Measurements from ENCODE around the gene MAPK12.
"Not testable (repeated sequence)": the region's sequence is repeated elsewhere in the genome, so short reads cannot be mapped to it uniquely, and the experiment has no call there.

The MAPK12 gene

DNA sequence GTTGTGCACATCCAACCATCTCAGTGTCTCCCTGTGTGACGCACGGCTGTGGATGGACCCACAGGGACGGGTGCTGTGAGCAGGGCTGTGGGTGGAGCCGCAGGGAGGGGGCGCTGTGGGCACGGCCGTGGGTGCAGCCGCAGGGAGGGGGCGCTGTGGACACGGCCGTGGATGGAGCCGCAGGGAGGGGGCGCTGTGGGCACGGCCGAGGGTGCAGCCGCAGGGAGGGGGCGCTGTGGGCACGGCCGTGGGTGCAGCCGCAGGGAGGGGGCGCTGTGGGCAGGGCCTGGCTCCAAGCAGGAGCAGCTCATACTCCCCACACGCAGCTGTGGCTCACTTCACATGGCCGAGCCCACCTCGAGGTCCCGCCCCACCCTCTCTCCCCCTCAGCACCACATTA is 14.7 kb upstream of the MAPK12 start:
- no peak overlapping the region for H3K4me3 ChIP-seq (ENCODE audit: low read depth, low read length)
- DNase-seq (ENCODE audit: low read depth): peak; percentile 85
- TF ChIP-seq, protein P1, sequence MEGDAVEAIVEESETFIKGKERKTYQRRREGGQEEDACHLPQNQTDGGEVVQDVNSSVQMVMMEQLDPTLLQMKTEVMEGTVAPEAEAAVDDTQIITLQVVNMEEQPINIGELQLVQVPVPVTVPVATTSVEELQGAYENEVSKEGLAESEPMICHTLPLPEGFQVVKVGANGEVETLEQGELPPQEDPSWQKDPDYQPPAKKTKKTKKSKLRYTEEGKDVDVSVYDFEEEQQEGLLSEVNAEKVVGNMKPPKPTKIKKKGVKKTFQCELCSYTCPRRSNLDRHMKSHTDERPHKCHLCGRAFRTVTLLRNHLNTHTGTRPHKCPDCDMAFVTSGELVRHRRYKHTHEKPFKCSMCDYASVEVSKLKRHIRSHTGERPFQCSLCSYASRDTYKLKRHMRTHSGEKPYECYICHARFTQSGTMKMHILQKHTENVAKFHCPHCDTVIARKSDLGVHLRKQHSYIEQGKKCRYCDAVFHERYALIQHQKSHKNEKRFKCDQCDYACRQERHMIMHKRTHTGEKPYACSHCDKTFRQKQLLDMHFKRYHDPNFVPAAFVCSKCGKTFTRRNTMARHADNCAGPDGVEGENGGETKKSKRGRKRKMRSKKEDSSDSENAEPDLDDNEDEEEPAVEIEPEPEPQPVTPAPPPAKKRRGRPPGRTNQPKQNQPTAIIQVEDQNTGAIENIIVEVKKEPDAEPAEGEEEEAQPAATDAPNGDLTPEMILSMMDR (IDR thresholded peaks at IDR 0.05; ENCODE audit: low read depth, low read length): peak; percentile 51
- TF ChIP-seq MYC (IDR thresholded peaks at IDR 0.05; ENCODE audit: low read depth, low read length) (no peak), POLR2A (IDR thresholded peaks at IDR 0.05; ENCODE audit: extremely low read depth, insufficient read length) (no peak)

DNA sequence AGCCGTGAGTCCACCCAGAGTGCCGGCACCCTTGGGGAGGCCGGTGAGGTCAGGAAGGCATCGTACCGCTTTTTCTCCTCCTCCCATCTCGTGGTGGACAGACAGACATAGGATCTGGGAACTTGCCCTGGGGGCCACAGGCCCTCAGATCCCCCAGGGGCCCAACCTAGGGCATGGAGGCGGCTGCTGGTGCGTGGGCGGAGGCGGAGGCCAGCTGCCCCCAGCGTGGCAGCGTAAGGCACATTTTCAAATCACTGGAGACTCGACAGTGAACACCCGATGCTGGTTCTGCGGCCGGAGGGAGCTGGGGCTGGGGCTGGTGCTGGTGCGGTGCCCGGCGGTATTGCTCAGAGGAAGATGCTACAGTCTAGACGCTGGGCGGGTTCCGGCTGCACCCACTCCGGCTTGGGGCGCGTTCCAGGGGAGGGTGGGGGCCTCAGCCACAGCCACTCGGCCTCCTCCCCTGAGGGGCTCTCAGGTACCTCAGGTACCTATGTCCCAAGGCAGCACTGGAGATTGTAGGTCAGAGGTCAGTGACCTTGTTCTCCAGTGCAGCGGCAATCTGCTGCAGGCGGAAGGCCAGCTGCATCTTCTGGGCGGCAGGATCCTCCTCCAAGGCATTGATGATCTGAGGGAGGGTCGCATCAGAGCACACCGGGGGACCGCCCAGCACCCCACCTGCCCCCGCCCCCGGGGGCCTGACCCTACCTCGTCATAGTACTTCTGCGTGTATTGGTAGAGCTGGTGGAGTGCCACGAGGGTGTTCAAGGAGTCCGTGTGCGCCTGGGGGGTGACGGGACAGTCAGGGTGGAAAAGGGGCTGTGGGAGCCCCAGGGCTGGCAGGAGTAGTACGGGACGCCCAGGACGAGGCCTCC is 13.9 kb upstream of the MAPK12 start:
- DNase-seq (ENCODE audit: low read depth): no peak
- TF ChIP-seq, protein P1 (IDR thresholded peaks at IDR 0.05; ENCODE audit: low read depth, low read length): no peak
- TF ChIP-seq, protein P2, sequence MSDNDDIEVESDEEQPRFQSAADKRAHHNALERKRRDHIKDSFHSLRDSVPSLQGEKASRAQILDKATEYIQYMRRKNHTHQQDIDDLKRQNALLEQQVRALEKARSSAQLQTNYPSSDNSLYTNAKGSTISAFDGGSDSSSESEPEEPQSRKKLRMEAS (IDR thresholded peaks at IDR 0.05; ENCODE audit: low read depth, low read length): no peak
- TF ChIP-seq POLR2A (IDR thresholded peaks at IDR 0.05; ENCODE audit: extremely low read depth, insufficient read length) (no peak), MYC (IDR thresholded peaks at IDR 0.05; ENCODE audit: low read depth, low read length) (no peak)
- H3K4me3 ChIP-seq (ENCODE audit: low read depth, low read length): no peak overlapping the region

DNA sequence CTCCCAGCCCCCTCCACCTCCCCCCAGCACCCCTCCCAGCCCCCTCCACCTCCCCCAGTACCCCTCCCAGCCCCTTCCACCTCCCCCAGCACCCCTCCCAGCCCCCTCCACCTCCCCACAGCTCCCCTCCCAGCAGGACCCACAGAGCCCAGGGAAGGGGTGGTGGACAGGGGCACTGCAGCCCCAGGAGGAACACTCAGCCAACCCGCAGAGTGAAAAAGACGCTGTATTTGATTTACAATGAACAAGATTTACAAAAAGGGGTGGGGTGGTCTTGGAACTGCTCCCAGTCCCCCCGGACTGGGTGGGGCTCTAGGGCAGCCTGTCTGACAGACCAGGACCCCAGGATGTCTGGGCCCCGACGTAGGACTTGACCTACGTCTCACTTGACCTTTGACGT is 13.3 kb upstream of the MAPK12 start:
- H3K4me3 ChIP-seq (ENCODE audit: low read depth, low read length): no peak overlapping the region
- TF ChIP-seq MYC (IDR thresholded peaks at IDR 0.05; ENCODE audit: low read depth, low read length) (no peak), POLR2A (IDR thresholded peaks at IDR 0.05; ENCODE audit: extremely low read depth, insufficient read length) (no peak)
- TF ChIP-seq, protein P1 (IDR thresholded peaks at IDR 0.05; ENCODE audit: low read depth, low read length): no peak
- TF ChIP-seq, protein P2 (IDR thresholded peaks at IDR 0.05; ENCODE audit: low read depth, low read length): no peak
- no peak for DNase-seq (ENCODE audit: low read depth)

DNA sequence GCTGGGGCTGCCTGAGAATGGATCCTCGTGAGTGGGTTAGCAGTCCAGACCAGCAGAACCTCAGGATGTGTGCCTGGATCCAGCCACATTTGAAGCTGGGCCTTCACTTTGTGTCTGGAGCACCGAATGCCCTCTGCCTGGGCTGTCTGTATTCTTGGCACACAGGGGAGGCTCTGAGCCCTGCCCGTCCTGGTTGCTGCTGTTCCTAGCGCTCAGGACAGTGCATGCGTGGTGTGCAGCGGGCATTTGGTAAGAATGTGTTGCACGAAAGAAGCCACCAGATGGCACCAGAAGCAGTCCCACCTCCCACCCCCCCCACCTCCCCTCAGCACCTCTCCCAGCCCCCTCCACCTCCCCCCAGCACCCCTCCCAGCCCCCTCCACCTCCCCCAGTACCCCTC is 12.8 kb upstream of the MAPK12 start:
- DNase-seq (ENCODE audit: low read depth): peak; percentile 64
- no peak overlapping the region for H3K4me3 ChIP-seq (ENCODE audit: low read depth, low read length)
- TF ChIP-seq, protein P2 (IDR thresholded peaks at IDR 0.05; ENCODE audit: low read depth, low read length): no peak
- TF ChIP-seq POLR2A (IDR thresholded peaks at IDR 0.05; ENCODE audit: extremely low read depth, insufficient read length) (no peak), MYC (IDR thresholded peaks at IDR 0.05; ENCODE audit: low read depth, low read length) (no peak)
- TF ChIP-seq, protein P1 (IDR thresholded peaks at IDR 0.05; ENCODE audit: low read depth, low read length): peak; percentile 21

DNA sequence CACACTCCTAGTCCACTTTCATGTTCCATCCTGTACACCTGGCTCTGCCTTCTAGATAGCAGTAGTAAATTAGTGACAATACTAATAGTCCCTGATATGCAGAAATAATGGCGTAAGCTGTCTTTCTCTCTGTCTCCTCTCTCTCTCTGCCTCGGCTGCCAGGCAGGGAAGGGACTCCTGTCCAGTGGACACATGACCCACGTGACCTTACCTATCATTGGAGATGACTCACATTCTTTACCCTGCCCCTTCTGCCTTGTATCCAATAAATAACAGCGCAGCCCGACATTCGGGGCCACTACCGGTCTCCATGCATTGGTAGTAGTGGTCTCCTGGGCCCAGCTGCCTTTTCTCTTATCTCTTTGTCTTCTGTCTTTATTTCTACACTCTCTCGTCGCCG is 12.3 kb upstream of the MAPK12 start:
- not testable (repeated sequence) for DNase-seq (ENCODE audit: low read depth); H3K4me3 ChIP-seq (ENCODE audit: low read depth, low read length)

DNA sequence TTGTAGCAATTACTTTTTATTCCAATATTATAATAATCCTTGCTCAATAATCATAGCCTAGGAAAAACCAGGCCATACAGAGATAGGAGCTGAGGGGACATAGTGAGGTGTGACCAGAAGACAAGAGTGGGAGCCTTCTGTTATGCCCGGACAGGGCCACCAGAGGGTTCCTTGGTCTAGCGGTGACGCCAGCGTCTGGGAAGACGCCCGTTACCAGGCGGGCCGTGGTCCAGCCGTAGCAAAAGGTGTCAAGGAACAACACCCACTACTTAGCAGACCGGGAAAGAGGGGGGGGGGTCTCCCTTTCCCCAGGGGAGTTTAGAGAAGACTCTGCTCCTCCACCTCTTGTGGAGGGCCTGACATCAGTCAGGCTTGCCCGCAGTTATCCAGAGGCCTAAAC is 11.9 kb upstream of the MAPK12 start:
- H3K4me3 ChIP-seq (ENCODE audit: low read depth, low read length); DNase-seq (ENCODE audit: low read depth): not testable (repeated sequence)

Measured in NB4 (cell line).